Heart left ventricle (tissue), 13 donors: ENCODE data around the gene SND1.

Source experiments
- POLR2A ChIP-seq, 2 donors: fragments of 450-650 bp; IDR thresholded peaks; one replicate each; pipeline ENCODE4 v1.6.1; 2017; ENCODE audit warnings: antibody characterized with exemption in 2 of 2, mild to moderate bottlenecking in 2 of 2, moderate library complexity in 2 of 2
- TF ChIP-seq, protein P1 (sequence below), 12 donors: fragments of 200-600 bp; sonication (generic) in 4 of 12; IDR thresholded peaks; one replicate each; pipeline versions ENCODE4 v1.5.0 to v1.8.0; 2018 to 2022; ENCODE audit warnings: antibody characterized with exemption in 12 of 12, mild to moderate bottlenecking in 5 of 12
- donor health status: ischemic (EF 13 %, LVEDD 7.1; RV severe dilation, severe dysfunction).
- donor health status: DM: no; HTN: yes; CAD: no.
- donor health status: DM: no; HTN: no; CAD: no.
- donor health status: ischemic (EF 25% LVEDD 6.9; RV normal size, moderate dysfunction).
- donor health status: ischemic (EF 25% LVEDD 5.7; RV mildly dilated, moderate dysfunction).
- donor health status: ischemic (EF 35%, LVEDD 5.7; RV mildly dilated, moderate dysfunction).
- donor health status: nonischemic (EF 11% LVEDD 7.7; RV severe dilation, severe dysfunction).
- donor health status: DM: yes; HTN: yes; CAD: no.
- donor health status: PGD.
- donor health status: ischemic (EF 29% LVEDD 5.4; RV normal size, mild dysfunction).
- donor health status: nonischemic (EF 23%, LVEDD 6.1; RV moderate dilation, normal function).

DNA sequence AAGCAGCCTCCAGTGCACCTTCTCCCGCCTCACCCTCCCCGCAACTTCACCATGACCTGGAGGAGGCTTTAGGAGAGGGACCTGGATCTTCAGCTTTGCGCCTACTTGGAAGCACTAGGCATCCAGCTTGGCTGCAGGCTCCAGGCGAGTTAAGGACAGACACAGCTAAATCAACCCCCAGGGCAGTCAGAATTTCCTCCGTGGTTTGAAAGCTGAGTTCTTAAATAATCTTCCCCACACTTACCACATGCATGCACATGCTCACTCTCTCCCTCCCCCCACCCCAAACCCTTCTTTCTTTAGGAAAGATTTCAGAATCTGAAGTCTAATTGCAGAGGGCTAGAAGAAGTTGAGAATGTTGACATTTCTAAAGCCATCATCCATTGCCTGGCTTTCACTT, 416.0 kb downstream of the SND1 start:
- TF ChIP-seq POLR2A (IDR thresholded peaks at IDR 0.05) = no peak
- TF ChIP-seq, protein P1, sequence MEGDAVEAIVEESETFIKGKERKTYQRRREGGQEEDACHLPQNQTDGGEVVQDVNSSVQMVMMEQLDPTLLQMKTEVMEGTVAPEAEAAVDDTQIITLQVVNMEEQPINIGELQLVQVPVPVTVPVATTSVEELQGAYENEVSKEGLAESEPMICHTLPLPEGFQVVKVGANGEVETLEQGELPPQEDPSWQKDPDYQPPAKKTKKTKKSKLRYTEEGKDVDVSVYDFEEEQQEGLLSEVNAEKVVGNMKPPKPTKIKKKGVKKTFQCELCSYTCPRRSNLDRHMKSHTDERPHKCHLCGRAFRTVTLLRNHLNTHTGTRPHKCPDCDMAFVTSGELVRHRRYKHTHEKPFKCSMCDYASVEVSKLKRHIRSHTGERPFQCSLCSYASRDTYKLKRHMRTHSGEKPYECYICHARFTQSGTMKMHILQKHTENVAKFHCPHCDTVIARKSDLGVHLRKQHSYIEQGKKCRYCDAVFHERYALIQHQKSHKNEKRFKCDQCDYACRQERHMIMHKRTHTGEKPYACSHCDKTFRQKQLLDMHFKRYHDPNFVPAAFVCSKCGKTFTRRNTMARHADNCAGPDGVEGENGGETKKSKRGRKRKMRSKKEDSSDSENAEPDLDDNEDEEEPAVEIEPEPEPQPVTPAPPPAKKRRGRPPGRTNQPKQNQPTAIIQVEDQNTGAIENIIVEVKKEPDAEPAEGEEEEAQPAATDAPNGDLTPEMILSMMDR (IDR thresholded peaks at IDR 0.05) = no peak
